SH-SY5Y (cell line): ENCODE data around the gene SENP1.

ENCODE experiments used
- GATA2 ChIP-seq: IDR thresholded peaks from 2 replicates; pipeline ENCODE4 v1.6.1; 2011; ENCODE audit warnings: mild to moderate bottlenecking, low read depth, low read length
- GATA3 ChIP-seq: IDR thresholded peaks from 2 replicates; pipeline ENCODE4 v1.6.1; 2011; ENCODE audit warnings: low read depth, mild to moderate bottlenecking, low read length, moderate library complexity

DNA sequence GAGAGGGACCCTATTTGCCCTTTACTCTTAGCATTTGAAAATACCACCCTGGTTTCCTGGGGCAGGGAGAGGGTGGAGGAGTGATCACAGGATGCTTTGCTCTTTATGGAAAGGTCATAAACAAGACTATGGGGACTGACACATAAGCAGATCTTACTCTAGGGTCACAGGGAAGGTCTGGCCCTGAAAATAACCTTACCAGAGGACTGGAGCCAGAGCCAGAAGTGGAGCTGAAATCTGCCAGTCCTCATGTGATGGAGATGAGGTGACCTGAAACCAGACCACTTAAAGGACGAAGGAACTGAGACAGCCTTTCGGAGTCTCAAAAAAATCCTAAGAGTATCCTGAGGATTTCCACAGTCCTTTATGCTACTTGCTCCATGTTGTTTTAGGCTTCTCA lies 25.6 kb upstream of the SENP1 start:
- TF ChIP-seq GATA3, result no peak
- no peak for TF ChIP-seq GATA2
